ENCODE results near the gene HSPB9.

HSPB9 gene

GRCh38 chr17:42171831-42172230 is 49.2 kb downstream of the HSPB9 start:
- Mint-ChIP-seq H3K9me3 (no peaks in the 10 kb centered on the region), H3K4me1 (peaks cover 12% of the 10 kb centered on the region), H3K4me3 (no peak overlapping the region), H3K27me3 (no peaks in the 10 kb centered on the region), H3K36me3 (peaks cover 18% of the 10 kb centered on the region), H3K27ac (no peak overlapping the region)
- no peak for ATAC-seq
